MM.1S (cell line): Measurements from ENCODE around the gene VWA5B2.

Source experiments
- DNase-seq: peaks from one replicate; pipeline ENCODE4 v3.0.0-alpha.2; 2015
- H2AFZ ChIP-seq: fragments of 300-600 bp; sonication (generic); 2 replicates; pipeline ENCODE4 v1.6.0; 2016; ENCODE audit warnings: antibody characterized with exemption, low read length
- H3F3A ChIP-seq: fragments of 300-600 bp; sonication (generic); 2 replicates; pipeline ENCODE4 v1.6.1; 2016; ENCODE audit warnings: mild to moderate bottlenecking, antibody characterized with exemption, low read length, moderate library complexity, mixed read lengths; ENCODE audit not compliant: insufficient read depth
- H3K27ac ChIP-seq: fragments of 300-600 bp; sonication (generic); 2 replicates; pipeline ENCODE4 v1.5.1; 2016; ENCODE audit warnings: mild to moderate bottlenecking, low read length
- H3K27me3 ChIP-seq: fragments of 300-600 bp; sonication (generic); replicated peaks from 2 replicates; pipeline ENCODE4 v1.6.0; 2016; ENCODE audit warnings: low read length; ENCODE audit not compliant: insufficient read depth
- H3K36me3 ChIP-seq: fragments of 300-600 bp; sonication (generic); replicated peaks from 2 replicates; pipeline ENCODE4 v1.6.1; 2016; ENCODE audit warnings: mild to moderate bottlenecking, low read length, mixed read lengths; ENCODE audit not compliant: insufficient read depth
- H3K4me1 ChIP-seq: fragments of 300-600 bp; sonication (generic); 2 replicates; pipeline ENCODE4 v1.6.1; 2016; ENCODE audit warnings: low read length, mixed read lengths
- H3K4me2 ChIP-seq: fragments of 300-600 bp; sonication (generic); 2 replicates; pipeline ENCODE4 v1.6.0; 2016; ENCODE audit warnings: low read depth, low read length
- H3K4me3 ChIP-seq: fragments of 300-600 bp; sonication (generic); 2 replicates; pipeline ENCODE4 v1.5.1; 2016; ENCODE audit warnings: low read length, mixed read lengths
- H3K79me2 ChIP-seq: fragments of 300-600 bp; sonication (generic); 2 replicates; pipeline ENCODE4 v1.6.1; 2016; ENCODE audit warnings: mixed run types, low read length, mixed read lengths
- H3K9ac ChIP-seq: fragments of 300-600 bp; sonication (generic); 2 replicates; pipeline ENCODE4 v1.6.1; 2016; ENCODE audit warnings: low read length, mixed read lengths
- H3K9me2 ChIP-seq: fragments of 300-600 bp; sonication (generic); replicated peaks from 2 replicates; pipeline ENCODE4 v1.6.1; 2016; ENCODE audit warnings: mild to moderate bottlenecking, low read length, mixed read lengths; ENCODE audit not compliant: insufficient read depth
- H3K9me3 ChIP-seq: fragments of 300-600 bp; sonication (generic); replicated peaks from 2 replicates; pipeline ENCODE4 v1.6.1; 2016; ENCODE audit warnings: mild to moderate bottlenecking, low read length, mixed read lengths; ENCODE audit not compliant: insufficient read depth
- H4K20me1 ChIP-seq: fragments of 300-600 bp; sonication (generic); 2 replicates; pipeline ENCODE4 v1.6.1; 2016; ENCODE audit warnings: mild to moderate bottlenecking, low read length, moderate library complexity, mixed read lengths; ENCODE audit not compliant: insufficient read depth
- EZH2 ChIP-seq: fragments of 300-600 bp; sonication (generic); optimal IDR thresholded peaks from 2 replicates; pipeline ENCODE3; 2017; ENCODE audit warnings: low read depth, mild to moderate bottlenecking, antibody characterized with exemption, low read length, mixed read lengths
- EZH2phosphoT487 ChIP-seq: fragments of 300-600 bp; sonication (generic); IDR thresholded peaks from 2 replicates; pipeline ENCODE4 v1.6.1; 2018; ENCODE audit warnings: antibody characterized with exemption, low read length
- TF ChIP-seq, protein P1 (sequence below): fragments of 300-600 bp; sonication (generic); IDR thresholded peaks from 2 replicates; pipeline ENCODE4 v1.5.1; 2016; ENCODE audit warnings: antibody characterized with exemption, low read length, mixed read lengths

Gene VWA5B2

DNA sequence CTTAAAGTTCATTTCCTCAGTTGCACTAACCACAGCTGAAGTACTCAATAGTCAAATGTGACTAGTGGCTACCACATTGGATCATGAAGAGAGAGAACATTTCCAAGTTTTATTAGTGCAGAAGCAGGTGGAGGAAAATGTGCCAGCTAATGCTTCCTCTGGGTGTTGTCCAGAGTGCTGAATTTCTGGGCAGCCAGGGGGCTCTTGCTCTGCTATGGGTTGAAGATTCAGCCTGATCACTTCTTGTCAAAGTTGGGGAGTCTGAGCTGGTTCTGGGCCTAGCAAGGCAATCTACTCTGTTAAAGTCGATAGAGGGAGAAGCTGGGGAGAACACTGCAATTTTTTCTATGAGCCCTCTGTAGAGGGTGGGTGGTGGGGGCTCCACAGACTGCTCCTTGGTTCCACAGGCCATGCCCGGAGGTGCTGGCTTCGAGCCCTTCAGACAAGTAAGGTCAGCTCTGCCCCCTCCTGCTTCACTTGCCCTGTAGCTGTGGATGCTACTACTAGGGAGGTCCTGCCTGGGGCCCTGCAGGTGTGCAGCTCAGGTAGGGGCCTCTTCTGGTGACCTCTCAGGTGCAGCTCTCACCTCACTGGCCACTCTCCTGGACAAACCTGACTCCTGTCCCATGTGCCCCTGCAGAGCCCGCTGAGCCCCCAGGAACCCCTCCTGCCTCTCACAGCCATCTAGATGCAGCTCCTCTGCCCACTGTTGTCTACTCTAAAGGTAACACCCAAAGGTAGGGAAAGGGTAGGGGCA is 11.2 kb downstream of the VWA5B2 start:
- TF ChIP-seq, protein P1, sequence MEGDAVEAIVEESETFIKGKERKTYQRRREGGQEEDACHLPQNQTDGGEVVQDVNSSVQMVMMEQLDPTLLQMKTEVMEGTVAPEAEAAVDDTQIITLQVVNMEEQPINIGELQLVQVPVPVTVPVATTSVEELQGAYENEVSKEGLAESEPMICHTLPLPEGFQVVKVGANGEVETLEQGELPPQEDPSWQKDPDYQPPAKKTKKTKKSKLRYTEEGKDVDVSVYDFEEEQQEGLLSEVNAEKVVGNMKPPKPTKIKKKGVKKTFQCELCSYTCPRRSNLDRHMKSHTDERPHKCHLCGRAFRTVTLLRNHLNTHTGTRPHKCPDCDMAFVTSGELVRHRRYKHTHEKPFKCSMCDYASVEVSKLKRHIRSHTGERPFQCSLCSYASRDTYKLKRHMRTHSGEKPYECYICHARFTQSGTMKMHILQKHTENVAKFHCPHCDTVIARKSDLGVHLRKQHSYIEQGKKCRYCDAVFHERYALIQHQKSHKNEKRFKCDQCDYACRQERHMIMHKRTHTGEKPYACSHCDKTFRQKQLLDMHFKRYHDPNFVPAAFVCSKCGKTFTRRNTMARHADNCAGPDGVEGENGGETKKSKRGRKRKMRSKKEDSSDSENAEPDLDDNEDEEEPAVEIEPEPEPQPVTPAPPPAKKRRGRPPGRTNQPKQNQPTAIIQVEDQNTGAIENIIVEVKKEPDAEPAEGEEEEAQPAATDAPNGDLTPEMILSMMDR, result no peak
- no peak for TF ChIP-seq EZH2
- no peak for TF ChIP-seq EZH2phosphoT487
- Histone ChIP-seq H3K9me2 (no peaks in the 10 kb centered on the region), H3K9ac (no peak overlapping the region), H3K4me1 (no peaks in the 10 kb centered on the region), H3K36me3 (0 out of 2 replicates have a peak, but pooled peaks cover 14% of the 10 kb centered on the region), H2AFZ (no peak overlapping the region), H3F3A (no peaks in the 10 kb centered on the region), H3K27ac (no peak overlapping the region), H3K27me3 (0 out of 2 replicates have a peak, but pooled peaks cover 4% of the 10 kb centered on the region), H3K79me2 (no peaks in the 10 kb centered on the region), H3K4me3 (no peak overlapping the region), H3K4me2 (no peak overlapping the region), H3K9me3 (no peaks in the 10 kb centered on the region), H4K20me1 (no peaks in the 10 kb centered on the region)
- peak; percentile 43 for DNase-seq

DNA sequence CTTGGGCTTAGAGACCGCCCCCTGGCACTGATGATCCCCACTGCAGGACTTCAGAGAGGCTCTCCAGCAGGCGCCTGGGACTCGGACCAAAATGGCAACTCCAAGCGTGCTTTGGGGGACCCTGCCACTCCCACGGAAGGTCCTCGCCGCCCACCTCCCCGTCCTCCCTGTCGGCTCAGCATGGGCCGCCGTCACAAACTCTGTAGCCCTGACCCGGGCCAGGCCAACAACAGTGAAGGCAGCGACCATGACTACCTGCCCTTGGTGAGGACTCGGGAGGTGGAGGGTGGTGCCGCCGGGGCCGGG is 11.7 kb downstream of the VWA5B2 start:
- no peak overlapping the region for H3K9ac ChIP-seq
- no peak overlapping the region for H3K27ac ChIP-seq

DNA sequence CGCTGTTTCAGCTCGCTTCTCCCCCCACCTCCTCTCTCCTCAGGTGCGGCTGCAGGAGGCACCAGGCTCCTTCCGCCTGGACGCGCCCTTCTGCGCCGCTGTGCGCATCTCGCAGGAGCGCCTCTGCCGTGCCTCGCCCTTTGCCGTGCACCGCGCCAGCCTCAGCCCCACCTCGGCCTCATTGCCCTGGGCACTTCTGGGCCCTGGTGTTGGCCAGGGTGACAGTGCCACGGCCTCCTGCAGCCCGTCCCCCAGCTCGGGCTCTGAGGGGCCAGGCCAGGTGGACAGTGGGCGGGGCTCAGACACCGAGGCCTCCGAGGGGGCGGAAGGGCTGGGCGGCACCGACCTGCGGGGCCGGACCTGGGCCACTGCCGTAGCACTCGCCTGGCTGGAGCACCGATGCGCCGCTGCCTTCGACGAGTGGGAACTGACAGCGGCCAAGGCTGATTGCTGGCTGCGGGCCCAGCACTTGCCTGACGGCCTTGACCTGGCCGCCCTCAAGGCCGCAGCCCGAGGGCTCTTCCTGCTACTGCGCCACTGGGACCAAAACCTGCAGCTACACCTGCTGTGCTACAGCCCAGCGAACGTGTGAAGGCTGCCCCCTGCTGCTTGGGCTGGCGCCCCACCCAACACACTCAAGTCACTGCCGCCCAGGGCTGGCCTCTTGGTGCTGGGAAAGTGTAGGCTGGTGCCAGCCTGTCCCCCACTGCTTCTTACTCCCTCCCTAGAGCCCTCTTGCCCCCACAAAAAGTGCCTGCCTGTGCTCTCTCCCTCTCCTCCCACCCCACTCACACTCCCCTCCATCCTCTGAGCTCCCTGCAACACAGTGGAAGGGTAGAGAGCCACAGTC is 12.3 kb downstream of the VWA5B2 start:
- no peaks in the 10 kb centered on the region for H4K20me1 ChIP-seq
- no peaks in the 10 kb centered on the region for H3K4me1 ChIP-seq
- H3F3A ChIP-seq, result no peaks in the 10 kb centered on the region
- no peak overlapping the region for H3K9ac ChIP-seq
- H3K4me2 ChIP-seq, result no peak overlapping the region
- no peaks in the 10 kb centered on the region for H3K9me2 ChIP-seq
- 0 out of 2 replicates have a peak, but pooled peaks cover 4% of the 10 kb centered on the region for H3K27me3 ChIP-seq
- H3K79me2 ChIP-seq, result 0 out of 2 replicates have a peak, but pooled peaks cover 7% of the 10 kb centered on the region
- no peak overlapping the region for H3K27ac ChIP-seq
- DNase-seq, result no peak
- TF ChIP-seq EZH2phosphoT487, result no peak
- no peak overlapping the region for H3K4me3 ChIP-seq
- H3K36me3 ChIP-seq, result 0 out of 2 replicates have a peak, but pooled peaks cover 14% of the 10 kb centered on the region
- H3K9me3 ChIP-seq, result no peaks in the 10 kb centered on the region
- H2AFZ ChIP-seq, result no peak overlapping the region

More for the DNA sequence above, 11.7 kb downstream of the VWA5B2 start:
- Histone ChIP-seq H2AFZ (no peak overlapping the region), H3F3A (no peaks in the 10 kb centered on the region), H3K4me2 (no peak overlapping the region), H3K4me3 (no peak overlapping the region), H3K9me3 (no peaks in the 10 kb centered on the region), H4K20me1 (no peaks in the 10 kb centered on the region), H3K36me3 (0 out of 2 replicates have a peak, but pooled peaks cover 14% of the 10 kb centered on the region), H3K27me3 (0 out of 2 replicates have a peak, but pooled peaks cover 4% of the 10 kb centered on the region), H3K79me2 (0 out of 2 replicates have a peak, but pooled peaks cover 2% of the 10 kb centered on the region), H3K4me1 (no peaks in the 10 kb centered on the region), H3K9me2 (no peaks in the 10 kb centered on the region)
- no peak for TF ChIP-seq EZH2phosphoT487
- no peak for TF ChIP-seq EZH2
- TF ChIP-seq, protein P1, result no peak
- no peak for DNase-seq
